NCI-H2081 (cell line): ENCODE results near the gene S100A7A.
"Not testable (repeated sequence)": the region's sequence is repeated elsewhere in the genome, so short reads cannot be mapped to it uniquely, and the experiment has no call there.

Experiments used
- DNase-seq, 2 experiments: peaks; one replicate each; lab custom pipeline; 2025; lab: John Stamatoyannopoulos, UW

The S100A7A gene

GRCh38 chr1:153395136-153395685 lies 21.1 kb upstream of the S100A7A start:
- DNase-seq, result no peak

GRCh38 chr1:153395776-153396175 lies 20.5 kb upstream of the S100A7A start:
- DNase-seq, result no peak

- no peak for DNase-seq
Measured at GRCh38 chr1:153396461-153396860, 19.9 kb upstream of the S100A7A start.

- no peak for DNase-seq
Measured at GRCh38 chr1:153397051-153397923, 19.0 kb upstream of the S100A7A start.

- no peak for DNase-seq
Measured at GRCh38 chr1:153397924-153398651, 18.2 kb upstream of the S100A7A start.

GRCh38 chr1:153399401-153400055 lies 16.8 kb upstream of the S100A7A start:
- no peak for DNase-seq

- DNase-seq, result peak; percentile 57 to 60
Measured at GRCh38 chr1:153400244-153400643, 16.1 kb upstream of the S100A7A start.

GRCh38 chr1:153401461-153401860 lies 14.9 kb upstream of the S100A7A start:
- DNase-seq, result no peak

- no peak for DNase-seq
Measured at GRCh38 chr1:153402226-153402625, 14.1 kb upstream of the S100A7A start.

GRCh38 chr1:153403421-153404085 lies 12.8 kb upstream of the S100A7A start:
- no peak for DNase-seq

- no peak for DNase-seq
Measured at GRCh38 chr1:153404086-153404635, 12.2 kb upstream of the S100A7A start.

- peak in 1 of 2 experiments; percentile 11 for DNase-seq
Measured at GRCh38 chr1:153404768-153405167, 11.6 kb upstream of the S100A7A start.

GRCh38 chr1:153405825-153406599 lies 10.3 kb upstream of the S100A7A start:
- not testable (repeated sequence) for DNase-seq

- not testable (repeated sequence) for DNase-seq
Measured at GRCh38 chr1:153407274-153407673, 9.0 kb upstream of the S100A7A start.

- DNase-seq, result not testable (repeated sequence)
Measured at GRCh38 chr1:153413961-153414360, 2.4 kb upstream of the S100A7A start.

- DNase-seq, result no peak
Measured at GRCh38 chr1:153417136-153417888, 992 bp downstream of the S100A7A start.

- DNase-seq, result not testable (repeated sequence)
Measured at GRCh38 chr1:153418758-153419435, 2.6 kb downstream of the S100A7A start.

- not testable (repeated sequence) for DNase-seq
Measured at GRCh38 chr1:153419436-153419793, 3.1 kb downstream of the S100A7A start.

- DNase-seq, result no peak
Measured at GRCh38 chr1:153420306-153420705, 4.0 kb downstream of the S100A7A start.
